K562 (cell line): ENCODE data around the gene ARL14. TPM values are rescaled to one million over a fixed set of nuclear protein-coding genes. Genes with fewer than 3 reads are reported as not detected.

Experiments
- ARID3A ChIP-seq: IDR thresholded peaks from 2 replicates; pipeline ENCODE4 v1.6.1; 2012; ENCODE audit warnings: low read depth, low read length, improper control_type of control experiment, borderline replicate concordance
- FOXA1 ChIP-seq: fragments of 450-650 bp; IDR thresholded peaks from 2 replicates; pipeline ENCODE4 v1.6.1; 2016; ENCODE audit warnings: mild to moderate bottlenecking, borderline replicate concordance
- MCM2 ChIP-seq: fragments of 450-650 bp; IDR thresholded peaks from 2 replicates; pipeline ENCODE4 v1.6.1; 2017; ENCODE audit warnings: low read depth, mild to moderate bottlenecking
- PTRF ChIP-seq: fragments of 450-650 bp; IDR thresholded peaks from 2 replicates; pipeline ENCODE4 v1.6.1; 2016; ENCODE audit warnings: mild to moderate bottlenecking, missing genetic modification characterization, missing compliant biosample characterization
- SPI1 ChIP-seq: IDR thresholded peaks from 2 replicates; pipeline ENCODE4 v1.6.1; 2011; ENCODE audit warnings: low read depth, low read length, control low read depth, borderline replicate concordance
- SREBF1 ChIP-seq: fragments of 150-350 bp; IDR thresholded peaks from 2 replicates; pipeline ENCODE4 v1.6.1; 2014; ENCODE audit warnings: antibody characterized with exemption, low read depth, low read length, borderline replicate concordance
- TGIF2 ChIP-seq: sonication (generic); formaldehyde crosslinking; IDR thresholded peaks from 2 replicates; pipeline ENCODE4 v1.8.1; 2022; ENCODE audit warnings: mild to moderate bottlenecking, missing genetic modification reagents, moderate library complexity
- ZNF561 ChIP-seq: fragments of 450-650 bp; formaldehyde crosslinking; conservative IDR thresholded peaks from 2 replicates; pipeline ENCODE4 v1.4.0; 2020; ENCODE audit warnings: mild to moderate bottlenecking, moderate library complexity
- ZNF609 ChIP-seq: sonication (generic); formaldehyde crosslinking; IDR thresholded peaks from 2 replicates; pipeline ENCODE4 v1.8.1; 2023; ENCODE audit warnings: missing genetic modification reagents, mild to moderate bottlenecking, borderline replicate concordance
- polyA plus RNA-seq, 8 experiments: library from polyadenylated mRNA; depleted of rRNA in 4 of 8; stranded (reverse) in 5 of 8; unstranded in 3 of 8; fragments of >200 nt; fragmentation: Nextera tagmentation in 2 of 8; fragmentation: Illumina TruSeq in 1 of 8; extraction: Ambion mirVana in 2 of 8; extraction: Trizol in 1 of 8; gene quantifications; 2 replicates each; pipeline versions ENCODE4 v1.2.1 to v1.2.3, GENCODE V29; 2011 to 2014; ENCODE audit warnings: inconsistent platforms in 1 of 8, missing spikeins in 1 of 8
- total RNA-seq, 7 experiments: library from RNA; depleted of rRNA in 6 of 7; stranded (reverse); fragments of >200 nt in 6 of 7; fragmentation: Illumina TruSeq in 2 of 7; extraction: Trizol in 2 of 7; gene quantifications; 2 replicates each; pipeline versions ENCODE4 v1.2.1 to v1.2.3, GENCODE V29; 2011 to 2021; ENCODE audit warnings: low replicate concordance in 1 of 7

ARL14 gene
- total and polyA plus RNA-seq, 9 of the 15 experiments (the other 6 are each of a cell fraction or from before 2014, with no cell fraction given), result not detected

- TF ChIP-seq ZNF609 (CRISPR knock-in tag), result no peak
- no peak for TF ChIP-seq SREBF1
- no peak for TF ChIP-seq PTRF
- no peak for TF ChIP-seq FOXA1
- no peak for TF ChIP-seq ARID3A
- no peak for TF ChIP-seq SPI1
- TF ChIP-seq TGIF2 (CRISPR knock-in tag), result no peak
- TF ChIP-seq ZNF561, result no peak
- no peak for TF ChIP-seq MCM2
- TF ChIP-seq, all 486 proteins: peak for 0
These were observed 17.4 kb downstream of the ARL14 start (continued) for GRCh38 chr3:160694345-160694744.
